IMR-90 (cell line): ENCODE results near the gene LEUTX. TPM values are rescaled to one million over a fixed set of nuclear protein-coding genes. Genes with fewer than 3 reads are reported as not detected.

Experiments used
- ATAC-seq: fragments of 200-7000 bp; cut with Tn5 transposase; 2 replicates; pipeline ENCODE4 v1.9.1; 2020; ENCODE audit warnings: low read depth, mild to moderate bottlenecking, moderate library complexity
- BruUV-seq: library from RNA; stranded (reverse); fragments of 400-500 nt; replicated peaks from 2 replicates; lab custom pipeline; 2021; lab: Mats Ljungman, UMichigan
- CTCF ChIA-PET: fragments of 300-600 bp; formaldehyde crosslinking; extraction: SDS; loops from one replicate; lab custom pipeline; 2021; ENCODE audit warnings: antibody characterized with exemption; lab: Yijun Ruan, JAX
- POLR2A ChIA-PET: fragments of 300-600 bp; sonication (Branson Sonifier 250); formaldehyde crosslinking; loops from one replicate; lab custom pipeline; 2022; ENCODE audit warnings: antibody characterized with exemption; ENCODE audit not compliant: unreplicated experiment; lab: Charles Lee
- DNase-seq: peaks from one replicate; pipeline ENCODE4 v3.0.0; 2013
- H2AFZ ChIP-seq: replicated peaks from 2 replicates; pipeline ENCODE3; 2013; ENCODE audit warnings: low read length, mild to moderate bottlenecking; ENCODE audit not compliant: poor library complexity
- H2AK5ac ChIP-seq: 2 replicates; pipeline ENCODE4 v1.6.1; 2013; ENCODE audit warnings: low read depth, low read length, inconsistent platforms
- H2AK9ac ChIP-seq: replicated peaks from 2 replicates; pipeline ENCODE3; 2013; ENCODE audit warnings: mild to moderate bottlenecking, low read depth, low read length, moderate library complexity; ENCODE audit not compliant: poor library complexity
- H2BK120ac ChIP-seq: 2 replicates; pipeline ENCODE4 v1.6.1; 2013; ENCODE audit warnings: low read depth, low read length, inconsistent platforms
- H2BK15ac ChIP-seq: 3 replicates; pipeline ENCODE4 v1.6.1; 2013; ENCODE audit warnings: low read depth, low read length, inconsistent platforms
- H2BK20ac ChIP-seq: 2 replicates; pipeline ENCODE4 v1.6.1; 2013; ENCODE audit warnings: low read depth, mild to moderate bottlenecking, inconsistent platforms, low read length, moderate library complexity
- H2BK5ac ChIP-seq: 2 replicates; pipeline ENCODE4 v1.6.1; 2013; ENCODE audit warnings: mild to moderate bottlenecking, low read depth, low read length, inconsistent platforms; ENCODE audit not compliant: poor library complexity, severe bottlenecking
- H3K14ac ChIP-seq: replicated peaks from 2 replicates; pipeline ENCODE4 v1.6.1; 2013; ENCODE audit warnings: low read depth, low read length, inconsistent platforms
- H3K18ac ChIP-seq: 2 replicates; pipeline ENCODE4 v1.6.1; 2013; ENCODE audit warnings: low read depth, low read length, control low read depth
- H3K23ac ChIP-seq: 2 replicates; pipeline ENCODE4 v1.6.1; 2013; ENCODE audit warnings: low read depth, low read length, inconsistent platforms
- H3K27ac ChIP-seq: 2 replicates; pipeline ENCODE4 v1.5.1; 2013; ENCODE audit warnings: mild to moderate bottlenecking, control low read depth, low read length; ENCODE audit not compliant: insufficient read depth
- H3K27me3 ChIP-seq: 2 replicates; pipeline ENCODE4 v1.6.1; 2013; ENCODE audit warnings: low read length; ENCODE audit not compliant: control insufficient read depth, insufficient read depth
- H3K36me3 ChIP-seq: 2 replicates; pipeline ENCODE4 v1.6.1; 2013; ENCODE audit warnings: low read length, mixed read lengths; ENCODE audit not compliant: control insufficient read depth, insufficient read depth
- H3K4ac ChIP-seq: 2 replicates; pipeline ENCODE4 v1.6.1; 2013; ENCODE audit warnings: low read depth, low read length, inconsistent platforms
- H3K4me1 ChIP-seq: 2 replicates; pipeline ENCODE4 v1.6.1; 2013; ENCODE audit warnings: low read length, mixed read lengths; ENCODE audit not compliant: control insufficient read depth, insufficient read depth
- H3K4me2 ChIP-seq: 2 replicates; pipeline ENCODE4 v1.6.1; 2013; ENCODE audit warnings: low read depth, mild to moderate bottlenecking, control low read depth, low read length, moderate library complexity
- H3K4me3 ChIP-seq: 2 replicates; pipeline ENCODE4 v1.5.1; 2013; ENCODE audit warnings: low read depth, mild to moderate bottlenecking, control low read depth, low read length, moderate library complexity; ENCODE audit not compliant: insufficient read depth
- H3K56ac ChIP-seq: 2 replicates; pipeline ENCODE4 v1.6.1; 2013; ENCODE audit warnings: low read length, inconsistent platforms; ENCODE audit not compliant: insufficient read depth; ENCODE audit errors: extremely low read depth
- H3K79me1 ChIP-seq, 2 experiments: 2 replicates each; pipeline ENCODE4 v1.6.1; 2013; ENCODE audit warnings: low read length in 2 of 2, inconsistent platforms in 1 of 2, low read depth in 1 of 2
- H3K9ac ChIP-seq: 2 replicates; pipeline ENCODE4 v1.6.1; 2013; ENCODE audit warnings: low read depth, low read length, control low read depth
- H3K9me1 ChIP-seq: 2 replicates; pipeline ENCODE4 v1.6.1; 2013; ENCODE audit warnings: low read length, inconsistent platforms; ENCODE audit not compliant: insufficient read depth
- H3K9me3 ChIP-seq: 2 replicates; pipeline ENCODE4 v1.6.1; 2013; ENCODE audit warnings: low read length; ENCODE audit not compliant: control insufficient read depth, insufficient read depth
- H4K20me1 ChIP-seq: 2 replicates; pipeline ENCODE4 v1.6.1; 2013; ENCODE audit warnings: low read length, inconsistent platforms; ENCODE audit not compliant: insufficient read depth
- H4K5ac ChIP-seq: 2 replicates; pipeline ENCODE4 v1.6.1; 2013; ENCODE audit warnings: mild to moderate bottlenecking, low read depth, low read length, control low read depth
- H4K8ac ChIP-seq, 2 experiments: 2 replicates each; pipeline ENCODE4 v1.6.1; 2013; ENCODE audit warnings: low read depth in 2 of 2, low read length in 2 of 2, control low read depth in 1 of 2, inconsistent platforms in 1 of 2
- H4K91ac ChIP-seq: 2 replicates; pipeline ENCODE4 v1.6.1; 2013; ENCODE audit warnings: low read depth, low read length, inconsistent platforms; ENCODE audit not compliant: insufficient read depth
- BHLHE40 ChIP-seq: fragments of 150-350 bp; IDR thresholded peaks from 2 replicates; pipeline ENCODE4 v1.6.1; 2016; ENCODE audit warnings: mild to moderate bottlenecking, low read depth, low read length
- CEBPB ChIP-seq: IDR thresholded peaks from 2 replicates; pipeline ENCODE4 v1.6.1; 2012; ENCODE audit warnings: low read depth, low read length, improper control_type of control experiment
- CHD1 ChIP-seq: IDR thresholded peaks from 2 replicates; pipeline ENCODE4 v1.6.1; 2012; ENCODE audit warnings: low read depth, low read length, improper control_type of control experiment
- MAZ ChIP-seq: IDR thresholded peaks from 2 replicates; pipeline ENCODE4 v1.6.1; 2012; ENCODE audit warnings: low read depth, mild to moderate bottlenecking, low read length, improper control_type of control experiment, moderate library complexity, borderline replicate concordance
- NFE2L2 ChIP-seq: fragments of 150-350 bp; IDR thresholded peaks from 2 replicates; pipeline ENCODE4 v1.6.1; 2016; ENCODE audit warnings: low read depth, mild to moderate bottlenecking, low read length
- RAD21 ChIP-seq: IDR thresholded peaks from 2 replicates; pipeline ENCODE4 v1.6.1; 2012; ENCODE audit warnings: low read length, improper control_type of control experiment
- RFX5 ChIP-seq: IDR thresholded peaks from 2 replicates; pipeline ENCODE4 v1.8.0; 2012; ENCODE audit warnings: low read depth, mild to moderate bottlenecking, low read length, moderate library complexity
- WGBS, 2 experiments: methylation state at CpG; one replicate each; pipeline versions ENCODE4 v1.1.5 to v1.1.7; 2013; ENCODE audit warnings: missing lambda C conversion rate in 2 of 2; ENCODE audit not compliant: insufficient read length in 1 of 2; ENCODE audit errors: extremely low coverage in 2 of 2; 5-methylcytosine and 5-hydroxymethylcytosine counted together
- dilution Hi-C: fragments of 300-500 bp; cut with HindIII; formaldehyde crosslinking; loops from one replicate; pipeline ENCODE4 v1.14.3; 2018; ENCODE audit warnings: low sequenced_read_pairs; ENCODE audit not compliant: unreplicated experiment
- in situ Hi-C: fragments of 300-500 bp; cut with MboI; formaldehyde crosslinking; loops from 3 replicates; pipeline ENCODE4 v1.14.3; 2019; ENCODE audit warnings: low sequenced_read_pairs, inconsistent platforms, mixed read lengths
- intact Hi-C: fragments of 100-400 bp; cut with micrococcal nuclease; formaldehyde crosslinking; loops from 2 replicates; pipeline ENCODE4 v1.10.0; 2022
- polyA plus RNA-seq, 3 experiments: library from polyadenylated mRNA; depleted of rRNA; stranded (reverse); fragments of >200 nt; gene quantifications; 2 replicates each; pipeline ENCODE4 v1.2.3, GENCODE V29; 2012; ENCODE audit warnings: low replicate concordance in 1 of 3
- total RNA-seq: library from RNA; depleted of rRNA; stranded (reverse); fragments of >200 nt; gene quantifications from 2 replicates; pipeline ENCODE4 v1.2.3, GENCODE V29; 2012
- TF ChIP-seq, protein P1 (sequence below): conservative IDR thresholded peaks from 2 replicates; pipeline ENCODE4 v1.5.1; 2012; ENCODE audit warnings: mild to moderate bottlenecking, low read depth, low read length, improper control_type of control experiment
- TF ChIP-seq, protein P2 (sequence below): fragments of 150-350 bp; IDR thresholded peaks from 2 replicates; pipeline ENCODE4 v1.6.1; 2016; ENCODE audit warnings: low read depth, mild to moderate bottlenecking, low read length, moderate library complexity, borderline replicate concordance

Gene LEUTX
- total and polyA plus RNA-seq, 2 of the 4 experiments (the other 2 are of a cell fraction) = not detected

DNA sequence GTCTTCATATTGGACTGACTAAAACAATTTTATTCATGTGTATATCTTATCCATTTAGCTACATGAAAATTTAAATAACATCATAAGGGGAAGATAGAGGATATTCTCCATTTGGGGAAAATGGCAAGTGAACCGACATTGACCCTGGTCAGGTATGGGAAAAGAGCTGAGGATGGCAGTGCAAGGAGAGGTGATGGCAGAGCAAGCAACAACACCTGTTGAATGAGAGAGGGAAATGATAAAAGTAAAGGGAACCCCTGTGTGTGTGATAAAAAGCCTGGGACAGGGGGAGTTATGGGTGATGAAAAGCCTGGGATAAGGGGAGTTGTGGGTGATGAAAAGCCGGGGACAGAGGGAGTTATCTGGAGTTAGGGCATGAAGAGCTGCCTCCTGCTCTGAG lies 44.8 kb upstream of the LEUTX start:
- dilution Hi-C loops = no loop called here

More for the DNA sequence above, 44.8 kb upstream of the LEUTX start:
- DNase-seq (no peak), ATAC-seq (no peak)
- intact Hi-C loops = no loop called here
- CTCF ChIA-PET = no interaction called here
- no peak for TF ChIP-seq MAZ
- TF ChIP-seq RAD21 = no peak
- TF ChIP-seq NFE2L2 = no peak
- no peak for TF ChIP-seq CHD1
- TF ChIP-seq, protein P1, sequence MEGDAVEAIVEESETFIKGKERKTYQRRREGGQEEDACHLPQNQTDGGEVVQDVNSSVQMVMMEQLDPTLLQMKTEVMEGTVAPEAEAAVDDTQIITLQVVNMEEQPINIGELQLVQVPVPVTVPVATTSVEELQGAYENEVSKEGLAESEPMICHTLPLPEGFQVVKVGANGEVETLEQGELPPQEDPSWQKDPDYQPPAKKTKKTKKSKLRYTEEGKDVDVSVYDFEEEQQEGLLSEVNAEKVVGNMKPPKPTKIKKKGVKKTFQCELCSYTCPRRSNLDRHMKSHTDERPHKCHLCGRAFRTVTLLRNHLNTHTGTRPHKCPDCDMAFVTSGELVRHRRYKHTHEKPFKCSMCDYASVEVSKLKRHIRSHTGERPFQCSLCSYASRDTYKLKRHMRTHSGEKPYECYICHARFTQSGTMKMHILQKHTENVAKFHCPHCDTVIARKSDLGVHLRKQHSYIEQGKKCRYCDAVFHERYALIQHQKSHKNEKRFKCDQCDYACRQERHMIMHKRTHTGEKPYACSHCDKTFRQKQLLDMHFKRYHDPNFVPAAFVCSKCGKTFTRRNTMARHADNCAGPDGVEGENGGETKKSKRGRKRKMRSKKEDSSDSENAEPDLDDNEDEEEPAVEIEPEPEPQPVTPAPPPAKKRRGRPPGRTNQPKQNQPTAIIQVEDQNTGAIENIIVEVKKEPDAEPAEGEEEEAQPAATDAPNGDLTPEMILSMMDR = no peak
- TF ChIP-seq CEBPB = no peak
- TF ChIP-seq BHLHE40 = no peak
- no peak for TF ChIP-seq RFX5
- TF ChIP-seq, protein P2, sequence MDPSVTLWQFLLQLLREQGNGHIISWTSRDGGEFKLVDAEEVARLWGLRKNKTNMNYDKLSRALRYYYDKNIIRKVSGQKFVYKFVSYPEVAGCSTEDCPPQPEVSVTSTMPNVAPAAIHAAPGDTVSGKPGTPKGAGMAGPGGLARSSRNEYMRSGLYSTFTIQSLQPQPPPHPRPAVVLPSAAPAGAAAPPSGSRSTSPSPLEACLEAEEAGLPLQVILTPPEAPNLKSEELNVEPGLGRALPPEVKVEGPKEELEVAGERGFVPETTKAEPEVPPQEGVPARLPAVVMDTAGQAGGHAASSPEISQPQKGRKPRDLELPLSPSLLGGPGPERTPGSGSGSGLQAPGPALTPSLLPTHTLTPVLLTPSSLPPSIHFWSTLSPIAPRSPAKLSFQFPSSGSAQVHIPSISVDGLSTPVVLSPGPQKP = no peak
- no peak overlapping the region for H2BK20ac ChIP-seq
- no peak overlapping the region for H3K18ac ChIP-seq
- no peaks in the 10 kb centered on the region for H3K4me1 ChIP-seq
- H3K14ac ChIP-seq = no peak overlapping the region
- H3K4me3 ChIP-seq = no peak overlapping the region
- in situ Hi-C loops = no loop called here
- H2AK5ac ChIP-seq = no peak overlapping the region
- H4K20me1 ChIP-seq = no peaks in the 10 kb centered on the region
- no peaks in the 10 kb centered on the region for H3K27me3 ChIP-seq
- H3K23ac ChIP-seq = no peak overlapping the region
- no peaks in the 10 kb centered on the region for H3K36me3 ChIP-seq
- H3K4ac ChIP-seq = no peak overlapping the region
- no peak overlapping the region for H2BK5ac ChIP-seq
- no peak overlapping the region for H3K56ac ChIP-seq
- H3K9me3 ChIP-seq = no peaks in the 10 kb centered on the region
- H3K27ac ChIP-seq = no peak overlapping the region
- H4K8ac ChIP-seq = no peak overlapping the region
- POLR2A ChIA-PET = no interaction called here
- H3K4me2 ChIP-seq = no peak overlapping the region
- H2AFZ ChIP-seq = no peak overlapping the region
- H2BK15ac ChIP-seq = no peak overlapping the region
- H4K5ac ChIP-seq = no peak overlapping the region
- H2AK9ac ChIP-seq = no peak overlapping the region
- no peak overlapping the region for H2BK120ac ChIP-seq
- WGBS, 2 experiments = 63% methylated on average over 1 of the region's 2 CpGs; no CpG with 5 or more reads in 1 of the 2 experiments
- BruUV-seq = no TSS peak
- H4K91ac ChIP-seq = no peak overlapping the region
- H3K9ac ChIP-seq = no peak overlapping the region
- H3K79me1 ChIP-seq = no peaks in the 10 kb centered on the region
- no peaks in the 10 kb centered on the region for H3K9me1 ChIP-seq
